ENCODE measurements around the gene COL6A3. TPM values are rescaled to one million over a fixed set of nuclear protein-coding genes. Genes with fewer than 3 reads are reported as not detected.
A peak's percentile ranks its signal among the peaks of the same experiment; 100 is the strongest.

Gene COL6A3
- total and polyA plus RNA-seq, 7 donors = 2.8 to 715 (median 233) TPM

DNA sequence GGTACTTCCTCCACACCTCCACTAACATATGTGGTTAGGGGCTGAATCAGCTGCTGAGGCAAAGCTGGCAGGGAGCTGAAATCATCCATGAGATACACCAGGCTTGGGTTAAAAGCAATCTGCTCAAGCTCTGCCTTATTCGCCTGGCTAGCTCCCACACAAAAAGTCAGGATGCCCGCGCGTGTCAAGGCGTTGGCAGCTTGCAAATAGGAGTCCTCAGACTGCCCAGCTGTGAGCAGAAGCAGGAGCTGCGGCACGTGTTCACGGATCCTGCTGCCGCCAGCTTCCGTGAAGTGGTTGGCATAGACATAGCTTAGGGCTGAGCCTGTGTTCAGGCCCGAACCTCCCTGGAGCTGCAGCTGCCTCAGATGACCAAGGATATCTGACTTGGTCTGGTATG, 35.3 kb downstream of the COL6A3 start:
- peak; percentile 96 for DNase-seq
- 93 to 95% methylated on average over 11 of the region's 11 CpGs for WGBS, 2 donors

GRCh38 chr2:237374284-237375060, 39.5 kb downstream of the COL6A3 start:
- Histone ChIP-seq H3K4me1 (peaks cover 0 to 71% (median 52%) of the 10 kb centered on the region in 4 donors), H3K9me3 (no peaks in the 10 kb centered on the region), H3K4me3 (no peak overlapping the region), H3K27ac (peak overlapping the region; percentile 0 to 82 (median 72)), H3K36me3 (peaks cover 24 to 100% (median 73%) of the 10 kb centered on the region in 4 donors), H3K27me3 (no peaks in the 10 kb centered on the region)
- no peak for TF ChIP-seq POLR2AphosphoS5 (IDR thresholded peaks at IDR 0.05)
- no peak for TF ChIP-seq POLR2A (IDR thresholded peaks at IDR 0.05)
- no peak for TF ChIP-seq EP300 (IDR thresholded peaks at IDR 0.05)
- TF ChIP-seq, protein P1, sequence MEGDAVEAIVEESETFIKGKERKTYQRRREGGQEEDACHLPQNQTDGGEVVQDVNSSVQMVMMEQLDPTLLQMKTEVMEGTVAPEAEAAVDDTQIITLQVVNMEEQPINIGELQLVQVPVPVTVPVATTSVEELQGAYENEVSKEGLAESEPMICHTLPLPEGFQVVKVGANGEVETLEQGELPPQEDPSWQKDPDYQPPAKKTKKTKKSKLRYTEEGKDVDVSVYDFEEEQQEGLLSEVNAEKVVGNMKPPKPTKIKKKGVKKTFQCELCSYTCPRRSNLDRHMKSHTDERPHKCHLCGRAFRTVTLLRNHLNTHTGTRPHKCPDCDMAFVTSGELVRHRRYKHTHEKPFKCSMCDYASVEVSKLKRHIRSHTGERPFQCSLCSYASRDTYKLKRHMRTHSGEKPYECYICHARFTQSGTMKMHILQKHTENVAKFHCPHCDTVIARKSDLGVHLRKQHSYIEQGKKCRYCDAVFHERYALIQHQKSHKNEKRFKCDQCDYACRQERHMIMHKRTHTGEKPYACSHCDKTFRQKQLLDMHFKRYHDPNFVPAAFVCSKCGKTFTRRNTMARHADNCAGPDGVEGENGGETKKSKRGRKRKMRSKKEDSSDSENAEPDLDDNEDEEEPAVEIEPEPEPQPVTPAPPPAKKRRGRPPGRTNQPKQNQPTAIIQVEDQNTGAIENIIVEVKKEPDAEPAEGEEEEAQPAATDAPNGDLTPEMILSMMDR (IDR thresholded peaks at IDR 0.05) = no peak
- no peak for DNase-seq
- 89 to 93% methylated on average over 35 of the region's 35 CpGs for WGBS, 2 donors
- intact Hi-C loops (cut with DNase I) = no loop called here

More for the DNA sequence above, 35.3 kb downstream of the COL6A3 start:
- Histone ChIP-seq H3K27me3 (no peaks in the 10 kb centered on the region), H3K27ac (peak overlapping the region in 3 of 4 donors; percentile 75 to 82 (median 80)), H3K9me3 (no peaks in the 10 kb centered on the region), H3K36me3 (peaks cover 29 to 81% (median 57%) of the 10 kb centered on the region in 4 donors), H3K4me3 (no peak overlapping the region), H3K4me1 (peaks cover 0 to 83% (median 54%) of the 10 kb centered on the region in 4 donors)
- intact Hi-C loops (cut with DNase I) = loop anchor here (2.0 kb wide), 2 partner anchors 54 to 64 kb away; no protein-coding TSS in a partner anchor
- TF ChIP-seq POLR2AphosphoS5 (IDR thresholded peaks at IDR 0.05) (peak; percentile 92 to 97 (median 96)), EP300 (IDR thresholded peaks at IDR 0.05) (peak; percentile 77 to 90 (median 87))
- TF ChIP-seq, protein P1 (IDR thresholded peaks at IDR 0.05) = no peak

GRCh38 chr2:237371856-237372255, 42.1 kb downstream of the COL6A3 start:
- peaks cover 0 to 56% (median 32%) of the 10 kb centered on the region in 4 donors for H3K4me1 ChIP-seq
- H3K27me3 ChIP-seq = no peaks in the 10 kb centered on the region
- TF ChIP-seq, protein P1 (IDR thresholded peaks at IDR 0.05) = no peak
- TF ChIP-seq EP300 (IDR thresholded peaks at IDR 0.05) = no peak
- no peak for TF ChIP-seq POLR2AphosphoS5 (IDR thresholded peaks at IDR 0.05)
- no peak for TF ChIP-seq POLR2A (IDR thresholded peaks at IDR 0.05)
- peaks cover 44 to 100% (median 87%) of the 10 kb centered on the region in 4 donors for H3K36me3 ChIP-seq
- no peak for DNase-seq
- H3K27ac ChIP-seq = peak overlapping the region in 3 of 4 donors; percentile 64 to 82 (median 80)
- H3K9me3 ChIP-seq = no peaks in the 10 kb centered on the region
- intact Hi-C loops (cut with DNase I) = no loop called here
- H3K4me3 ChIP-seq = no peak overlapping the region
- WGBS, 2 donors = 92% methylated on average over 24 of the region's 24 CpGs

GRCh38 chr2:237365671-237366070, 48.3 kb downstream of the COL6A3 start:
- Histone ChIP-seq H3K4me3 (no peak overlapping the region), H3K36me3 (peaks cover 51 to 100% (median 85%) of the 10 kb centered on the region in 4 donors), H3K27me3 (no peaks in the 10 kb centered on the region), H3K27ac (peak overlapping the region in 3 of 4 donors; percentile 22 to 58 (median 41)), H3K9me3 (no peaks in the 10 kb centered on the region), H3K4me1 (peaks cover 0 to 43% (median 33%) of the 10 kb centered on the region in 4 donors)
- TF ChIP-seq EP300 (IDR thresholded peaks at IDR 0.05) (no peak), POLR2A (IDR thresholded peaks at IDR 0.05) (no peak), POLR2AphosphoS5 (IDR thresholded peaks at IDR 0.05) (no peak)
- TF ChIP-seq, protein P1 (IDR thresholded peaks at IDR 0.05) = no peak
- DNase-seq = no peak
- WGBS, 2 donors = 92 to 94% methylated on average over 19 of the region's 19 CpGs
- intact Hi-C loops (cut with DNase I) = no loop called here

Measured in sigmoid colon (tissue), 7 donors.